ENCODE data around the gene CACNA2D2.

DNA sequence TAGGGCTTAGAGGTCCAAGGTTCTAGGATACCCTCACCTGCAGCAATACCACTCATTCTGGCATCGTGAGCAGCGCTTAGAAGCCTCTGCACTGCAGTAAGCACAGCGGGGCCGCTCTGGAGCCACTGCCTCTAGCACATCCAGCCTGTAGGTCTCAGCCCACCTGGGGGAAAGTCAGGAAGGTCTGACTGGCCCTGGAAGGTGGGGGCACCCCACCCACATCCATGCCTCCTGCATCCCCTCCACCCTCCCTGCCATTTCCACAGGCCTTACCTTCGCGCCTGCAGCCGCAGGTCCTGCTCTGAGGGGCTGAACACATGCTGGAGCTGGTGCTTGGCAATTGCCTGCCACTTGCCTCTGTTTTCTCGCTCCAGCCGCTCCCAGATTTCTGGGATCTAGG, 161.9 kb downstream of the CACNA2D2 start:
- TF ChIP-seq, protein P1, sequence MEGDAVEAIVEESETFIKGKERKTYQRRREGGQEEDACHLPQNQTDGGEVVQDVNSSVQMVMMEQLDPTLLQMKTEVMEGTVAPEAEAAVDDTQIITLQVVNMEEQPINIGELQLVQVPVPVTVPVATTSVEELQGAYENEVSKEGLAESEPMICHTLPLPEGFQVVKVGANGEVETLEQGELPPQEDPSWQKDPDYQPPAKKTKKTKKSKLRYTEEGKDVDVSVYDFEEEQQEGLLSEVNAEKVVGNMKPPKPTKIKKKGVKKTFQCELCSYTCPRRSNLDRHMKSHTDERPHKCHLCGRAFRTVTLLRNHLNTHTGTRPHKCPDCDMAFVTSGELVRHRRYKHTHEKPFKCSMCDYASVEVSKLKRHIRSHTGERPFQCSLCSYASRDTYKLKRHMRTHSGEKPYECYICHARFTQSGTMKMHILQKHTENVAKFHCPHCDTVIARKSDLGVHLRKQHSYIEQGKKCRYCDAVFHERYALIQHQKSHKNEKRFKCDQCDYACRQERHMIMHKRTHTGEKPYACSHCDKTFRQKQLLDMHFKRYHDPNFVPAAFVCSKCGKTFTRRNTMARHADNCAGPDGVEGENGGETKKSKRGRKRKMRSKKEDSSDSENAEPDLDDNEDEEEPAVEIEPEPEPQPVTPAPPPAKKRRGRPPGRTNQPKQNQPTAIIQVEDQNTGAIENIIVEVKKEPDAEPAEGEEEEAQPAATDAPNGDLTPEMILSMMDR (IDR thresholded peaks at IDR 0.05; ENCODE audit: borderline replicate concordance, extremely low read depth, low read length, poor library complexity, severe bottlenecking): no peak
- no peak for TF ChIP-seq EZH2 (IDR thresholded peaks at IDR 0.05; ENCODE audit: borderline replicate concordance, low read depth, low read length, severe bottlenecking)

All from DND-41 (cell line).